ENCODE data around the gene SLCO4A1. TPM values are rescaled to one million over a fixed set of nuclear protein-coding genes. Genes with fewer than 3 reads are reported as not detected.
A peak's percentile ranks its signal among the peaks of the same experiment; 100 is the strongest.

SLCO4A1 gene
- total RNA-seq, 4 donors from 2014 or later, result 26.1 to 67.4 (median 55.6) TPM

DNA sequence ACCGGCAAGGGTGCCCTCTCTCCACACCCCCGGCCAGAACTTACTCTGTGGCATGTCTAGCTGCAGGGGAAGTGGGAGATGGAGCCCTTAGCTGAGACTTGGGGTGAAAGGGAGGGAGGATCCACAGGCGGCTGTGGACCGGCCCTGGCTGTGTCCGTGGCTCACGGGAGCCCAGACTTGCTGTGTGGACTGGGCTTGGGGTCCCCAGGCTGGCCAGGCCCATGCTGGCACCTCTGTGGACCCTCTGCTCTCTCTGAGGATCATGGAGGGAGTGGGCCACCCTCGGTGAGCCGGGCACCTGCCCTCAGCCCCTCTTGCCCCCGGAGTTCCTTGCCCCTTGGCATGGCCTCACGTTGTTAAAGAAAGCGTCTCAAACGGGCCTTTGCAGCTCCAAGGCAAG lies 57.4 kb downstream of the SLCO4A1 start:
- TF ChIP-seq, protein P1, sequence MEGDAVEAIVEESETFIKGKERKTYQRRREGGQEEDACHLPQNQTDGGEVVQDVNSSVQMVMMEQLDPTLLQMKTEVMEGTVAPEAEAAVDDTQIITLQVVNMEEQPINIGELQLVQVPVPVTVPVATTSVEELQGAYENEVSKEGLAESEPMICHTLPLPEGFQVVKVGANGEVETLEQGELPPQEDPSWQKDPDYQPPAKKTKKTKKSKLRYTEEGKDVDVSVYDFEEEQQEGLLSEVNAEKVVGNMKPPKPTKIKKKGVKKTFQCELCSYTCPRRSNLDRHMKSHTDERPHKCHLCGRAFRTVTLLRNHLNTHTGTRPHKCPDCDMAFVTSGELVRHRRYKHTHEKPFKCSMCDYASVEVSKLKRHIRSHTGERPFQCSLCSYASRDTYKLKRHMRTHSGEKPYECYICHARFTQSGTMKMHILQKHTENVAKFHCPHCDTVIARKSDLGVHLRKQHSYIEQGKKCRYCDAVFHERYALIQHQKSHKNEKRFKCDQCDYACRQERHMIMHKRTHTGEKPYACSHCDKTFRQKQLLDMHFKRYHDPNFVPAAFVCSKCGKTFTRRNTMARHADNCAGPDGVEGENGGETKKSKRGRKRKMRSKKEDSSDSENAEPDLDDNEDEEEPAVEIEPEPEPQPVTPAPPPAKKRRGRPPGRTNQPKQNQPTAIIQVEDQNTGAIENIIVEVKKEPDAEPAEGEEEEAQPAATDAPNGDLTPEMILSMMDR (IDR thresholded peaks at IDR 0.05), result no peak
- ATAC-seq (ENCODE audit: low FRiP score), result no peak
- no peak for DNase-seq (ENCODE audit: low spot score)

DNA sequence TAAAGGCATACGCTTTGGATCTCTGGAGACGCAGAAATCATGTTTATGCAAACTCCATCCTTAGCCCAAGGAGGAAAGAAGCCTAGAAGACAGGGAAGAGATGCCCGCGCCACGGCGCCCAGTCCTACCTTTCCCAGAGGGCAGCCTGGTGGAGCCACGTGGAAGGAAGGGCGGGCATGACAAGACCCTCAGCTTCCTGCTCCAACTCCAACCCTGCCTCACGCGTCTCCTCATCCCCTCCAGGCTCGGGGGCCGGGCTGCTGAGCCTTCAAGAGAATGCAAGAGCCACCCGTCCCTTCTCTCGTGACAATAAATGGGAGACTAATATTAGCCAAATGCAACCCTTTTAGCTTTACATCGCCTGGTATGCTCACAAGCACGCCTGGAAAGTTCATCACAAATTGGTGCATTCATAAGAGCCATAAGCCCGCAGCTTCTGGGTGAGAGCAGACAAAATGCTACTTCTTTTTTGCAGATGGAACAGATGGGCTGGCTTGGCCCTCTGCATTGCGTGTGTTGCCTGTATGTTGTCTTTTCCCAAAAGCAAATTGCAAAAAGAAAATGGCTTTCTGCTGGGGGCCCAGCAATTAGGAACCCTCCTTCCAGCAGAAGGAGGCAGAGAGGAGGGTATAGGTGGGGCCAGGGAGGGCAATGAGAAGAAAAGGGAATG lies 58.1 kb downstream of the SLCO4A1 start:
- ATAC-seq (ENCODE audit: low FRiP score) (no peak), DNase-seq (ENCODE audit: low spot score) (no peak)
- TF ChIP-seq, protein P1 (IDR thresholded peaks at IDR 0.05), result no peak

GRCh38 chr20:62701161-62702012 lies 59.1 kb downstream of the SLCO4A1 start:
- TF ChIP-seq, protein P1 (IDR thresholded peaks at IDR 0.05), result no peak
- no peak for ATAC-seq (ENCODE audit: low FRiP score)
- no peak for DNase-seq (ENCODE audit: low spot score)

DNA sequence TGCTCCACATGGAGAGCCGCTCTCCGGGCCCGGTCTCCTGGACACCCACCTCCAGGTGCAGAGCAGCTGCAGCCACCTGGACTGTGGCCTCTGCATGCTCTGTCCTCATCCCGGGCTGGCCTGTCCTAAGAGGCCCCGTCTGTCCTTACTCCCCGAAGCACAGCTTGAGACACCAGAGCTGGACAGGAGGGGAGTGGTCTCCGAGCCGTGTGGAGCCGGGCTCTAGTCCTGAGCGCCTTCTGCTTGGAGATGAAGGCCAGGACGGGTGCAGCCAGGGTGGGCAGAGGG lies 59.7 kb downstream of the SLCO4A1 start:
- TF ChIP-seq, protein P1 (IDR thresholded peaks at IDR 0.05), result no peak

DNA sequence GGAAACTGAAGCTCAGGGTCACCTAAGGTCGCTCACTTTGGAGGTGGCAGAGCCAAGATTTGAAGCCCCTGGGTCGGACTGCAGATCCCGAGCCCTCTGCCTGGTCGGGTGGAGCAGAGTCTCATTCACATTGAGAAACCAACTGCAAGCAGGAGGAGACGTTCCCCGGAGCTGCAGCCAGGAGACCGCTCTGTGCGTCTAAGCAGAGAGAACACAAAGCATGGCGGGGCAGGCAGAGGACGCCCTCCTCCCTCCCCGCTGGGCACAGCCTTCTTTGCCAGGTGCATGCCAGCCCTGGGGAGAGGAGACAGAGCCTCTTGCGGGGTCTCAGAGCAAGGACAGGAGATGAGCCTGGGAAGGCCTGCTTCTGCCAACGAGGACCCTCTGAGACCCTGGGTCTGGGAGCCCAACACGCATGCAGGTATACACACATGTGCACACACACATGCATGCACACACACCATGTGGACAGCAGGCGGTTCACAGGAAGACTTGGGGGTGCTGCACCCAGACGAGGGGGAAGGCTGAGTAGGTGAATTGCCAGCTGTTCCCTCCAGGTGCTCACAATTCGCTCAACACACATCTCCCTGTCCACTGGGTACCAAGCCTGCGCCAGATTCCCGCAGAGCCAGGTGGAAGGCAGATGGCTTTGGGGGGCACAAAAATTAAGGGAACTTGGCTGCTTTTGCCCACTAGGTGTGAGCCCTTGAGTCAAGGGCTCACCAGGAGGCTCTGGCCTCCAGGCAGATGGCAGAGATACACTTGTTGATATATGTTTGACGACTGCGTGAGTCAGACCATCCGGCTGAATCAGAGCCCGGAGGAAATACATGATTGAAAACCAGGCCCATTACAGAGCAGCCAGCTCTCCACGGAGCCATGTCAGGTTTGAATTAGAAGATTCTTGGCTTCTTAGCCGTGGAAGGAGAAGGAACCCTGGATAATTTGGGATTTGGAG lies 60.9 kb downstream of the SLCO4A1 start:
- ATAC-seq (ENCODE audit: low FRiP score) (peak; percentile 50), DNase-seq (ENCODE audit: low spot score) (no peak)
- TF ChIP-seq, protein P1 (IDR thresholded peaks at IDR 0.05), result no peak

More for the DNA sequence above, 59.7 kb downstream of the SLCO4A1 start:
- ATAC-seq (ENCODE audit: low FRiP score), result no peak
- DNase-seq (ENCODE audit: low spot score), result no peak

DNA sequence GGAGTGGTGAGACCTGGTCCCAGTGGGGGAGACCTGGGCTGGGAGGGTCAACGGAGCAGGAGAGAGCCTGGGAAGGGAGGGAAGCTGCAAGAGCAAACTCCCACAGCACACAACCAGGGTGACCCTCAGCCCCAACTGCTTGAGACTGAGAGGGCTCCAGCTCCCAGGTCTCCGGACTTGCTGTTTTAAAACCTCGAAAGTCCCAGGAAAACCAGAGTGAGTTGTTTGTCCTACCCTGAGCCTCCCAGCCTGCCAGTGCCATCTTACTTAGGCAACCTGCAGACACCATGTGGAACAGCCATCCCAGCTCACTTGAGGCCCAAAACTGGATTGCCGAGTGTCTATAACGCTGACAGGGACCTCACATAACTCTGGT lies 61.5 kb downstream of the SLCO4A1 start:
- ATAC-seq (ENCODE audit: low FRiP score) (no peak), DNase-seq (ENCODE audit: low spot score) (no peak)
- TF ChIP-seq, protein P1 (IDR thresholded peaks at IDR 0.05), result no peak

All from omental fat pad (tissue), 4 donors.